ENCODE measurements around the gene KCND2. TPM values are rescaled to one million over a fixed set of nuclear protein-coding genes. Genes with fewer than 3 reads are reported as not detected.

The KCND2 gene
- total and polyA plus RNA-seq, 2 donors from 2014 or later = 0.19 TPM; not detected in 1

GRCh38 chr7:120441850-120442249 is 168.9 kb downstream of the KCND2 start:
- Histone ChIP-seq H3K9ac (ENCODE audit: low read length in 3 of 3) (no peak overlapping the region), H3K4me1 (ENCODE audit: control insufficient read depth in 2 of 3, insufficient read depth in 2 of 3, low read depth in 1 of 3, low read length in 3 of 3) (no peaks in the 10 kb centered on the region), H3K27me3 (ENCODE audit: control insufficient read depth, insufficient read depth, low read length) (no peaks in the 10 kb centered on the region), H3K36me3 (ENCODE audit: control insufficient read depth in 2 of 3, insufficient read depth in 3 of 3, low read length in 3 of 3) (no peaks in the 10 kb centered on the region), H3K4me3 (ENCODE audit: low read length in 3 of 3) (no peak overlapping the region), H3K9me3 (ENCODE audit: control insufficient read depth in 2 of 3, insufficient read depth in 1 of 3, low read length in 3 of 3) (no peaks in the 10 kb centered on the region), H3K27ac (ENCODE audit: low read depth in 2 of 2, low read length in 2 of 2) (no peak overlapping the region)
- FAIRE-seq = no peak
- TF ChIP-seq, protein P1, sequence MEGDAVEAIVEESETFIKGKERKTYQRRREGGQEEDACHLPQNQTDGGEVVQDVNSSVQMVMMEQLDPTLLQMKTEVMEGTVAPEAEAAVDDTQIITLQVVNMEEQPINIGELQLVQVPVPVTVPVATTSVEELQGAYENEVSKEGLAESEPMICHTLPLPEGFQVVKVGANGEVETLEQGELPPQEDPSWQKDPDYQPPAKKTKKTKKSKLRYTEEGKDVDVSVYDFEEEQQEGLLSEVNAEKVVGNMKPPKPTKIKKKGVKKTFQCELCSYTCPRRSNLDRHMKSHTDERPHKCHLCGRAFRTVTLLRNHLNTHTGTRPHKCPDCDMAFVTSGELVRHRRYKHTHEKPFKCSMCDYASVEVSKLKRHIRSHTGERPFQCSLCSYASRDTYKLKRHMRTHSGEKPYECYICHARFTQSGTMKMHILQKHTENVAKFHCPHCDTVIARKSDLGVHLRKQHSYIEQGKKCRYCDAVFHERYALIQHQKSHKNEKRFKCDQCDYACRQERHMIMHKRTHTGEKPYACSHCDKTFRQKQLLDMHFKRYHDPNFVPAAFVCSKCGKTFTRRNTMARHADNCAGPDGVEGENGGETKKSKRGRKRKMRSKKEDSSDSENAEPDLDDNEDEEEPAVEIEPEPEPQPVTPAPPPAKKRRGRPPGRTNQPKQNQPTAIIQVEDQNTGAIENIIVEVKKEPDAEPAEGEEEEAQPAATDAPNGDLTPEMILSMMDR (IDR thresholded peaks at IDR 0.05; ENCODE audit: borderline replicate concordance, extremely low read depth, insufficient read depth) = no peak
- no peak for DNase-seq
- intact Hi-C loops (cut with DNase I) = no loop called here

DNA sequence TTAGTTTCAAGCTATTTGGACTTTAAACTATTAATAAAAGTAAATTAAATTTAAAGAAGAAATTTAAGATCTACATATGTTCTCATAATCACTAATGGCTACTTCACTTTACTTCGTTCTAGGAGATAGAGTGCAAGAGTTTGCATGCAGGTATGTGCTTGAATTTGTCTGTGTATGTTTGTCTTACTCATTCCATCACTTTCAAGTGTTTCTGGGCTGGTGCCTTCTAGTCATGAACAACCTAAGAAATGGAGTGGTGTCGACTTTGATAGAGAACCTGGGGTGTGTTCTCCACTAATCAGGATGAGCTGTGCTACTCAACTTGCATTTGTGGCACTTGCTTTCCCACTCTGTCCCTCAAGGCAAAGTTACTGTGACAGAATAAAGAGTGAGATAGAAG is 169.9 kb downstream of the KCND2 start:
- DNase-seq (no peak), FAIRE-seq (no peak)
- no peaks in the 10 kb centered on the region for H3K9me3 ChIP-seq (ENCODE audit: control insufficient read depth in 2 of 3, insufficient read depth in 1 of 3, low read length in 3 of 3)
- no peak overlapping the region for H3K4me3 ChIP-seq (ENCODE audit: low read length in 3 of 3)
- H3K9ac ChIP-seq (ENCODE audit: low read length in 3 of 3) = no peak overlapping the region
- H3K27ac ChIP-seq (ENCODE audit: low read depth in 2 of 2, low read length in 2 of 2) = no peak overlapping the region
- no peaks in the 10 kb centered on the region for H3K4me1 ChIP-seq (ENCODE audit: control insufficient read depth in 2 of 3, insufficient read depth in 2 of 3, low read depth in 1 of 3, low read length in 3 of 3)
- intact Hi-C loops (cut with DNase I) = no loop called here
- H3K36me3 ChIP-seq (ENCODE audit: control insufficient read depth in 2 of 3, insufficient read depth in 3 of 3, low read length in 3 of 3) = no peaks in the 10 kb centered on the region
- no peaks in the 10 kb centered on the region for H3K27me3 ChIP-seq (ENCODE audit: control insufficient read depth, insufficient read depth, low read length)
- TF ChIP-seq, protein P1 (IDR thresholded peaks at IDR 0.05; ENCODE audit: borderline replicate concordance, extremely low read depth, insufficient read depth) = no peak

DNA sequence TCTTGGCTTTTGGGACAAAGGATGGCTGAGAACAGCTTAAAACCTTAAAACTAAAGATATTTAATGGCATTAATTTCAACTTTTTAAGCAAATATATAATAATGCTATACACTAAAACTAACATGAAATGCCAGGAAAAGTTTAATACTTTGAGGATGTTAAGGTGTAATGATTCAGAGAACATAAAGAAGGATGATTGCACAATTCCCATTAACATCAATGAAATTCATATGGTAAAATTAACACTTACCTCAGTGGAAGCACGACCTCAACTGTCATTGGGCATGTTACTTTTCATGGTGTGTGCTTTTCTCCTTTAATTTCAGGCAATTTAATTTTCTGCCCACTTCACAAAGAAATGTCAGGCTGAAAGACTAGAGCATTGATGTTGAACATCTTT is 171.7 kb downstream of the KCND2 start:
- DNase-seq (no peak), FAIRE-seq (no peak)
- H3K9ac ChIP-seq (ENCODE audit: low read length in 3 of 3) = no peak overlapping the region
- H3K27ac ChIP-seq (ENCODE audit: low read depth in 2 of 2, low read length in 2 of 2) = no peak overlapping the region
- H3K4me3 ChIP-seq (ENCODE audit: low read length in 3 of 3) = no peak overlapping the region
- H3K27me3 ChIP-seq (ENCODE audit: control insufficient read depth, insufficient read depth, low read length) = no peaks in the 10 kb centered on the region
- no peaks in the 10 kb centered on the region for H3K9me3 ChIP-seq (ENCODE audit: control insufficient read depth in 2 of 3, insufficient read depth in 1 of 3, low read length in 3 of 3)
- no peaks in the 10 kb centered on the region for H3K36me3 ChIP-seq (ENCODE audit: control insufficient read depth in 2 of 3, insufficient read depth in 3 of 3, low read length in 3 of 3)
- intact Hi-C loops (cut with DNase I) = no loop called here
- TF ChIP-seq, protein P1 (IDR thresholded peaks at IDR 0.05; ENCODE audit: borderline replicate concordance, extremely low read depth, insufficient read depth) = no peak
- no peaks in the 10 kb centered on the region for H3K4me1 ChIP-seq (ENCODE audit: control insufficient read depth in 2 of 3, insufficient read depth in 2 of 3, low read depth in 1 of 3, low read length in 3 of 3)

DNA sequence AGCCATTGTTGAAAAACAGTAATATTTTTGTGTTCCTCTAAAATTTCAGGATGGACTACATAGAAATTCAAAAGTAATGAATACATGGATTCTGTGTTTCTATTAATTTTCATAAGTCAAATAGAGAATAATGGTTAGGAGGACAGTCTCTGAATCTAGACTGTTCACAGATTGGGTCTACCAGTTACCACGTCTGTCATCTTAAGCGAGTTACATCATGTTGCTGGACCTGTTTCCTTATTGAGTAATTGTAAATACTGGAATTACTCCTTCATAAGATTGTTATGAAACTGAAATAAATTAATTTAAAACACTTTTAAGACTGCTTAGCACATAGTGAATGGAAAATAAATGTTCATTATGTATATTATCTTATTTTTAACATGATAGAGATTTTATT is 172.3 kb downstream of the KCND2 start:
- H3K27me3 ChIP-seq (ENCODE audit: control insufficient read depth, insufficient read depth, low read length) = no peaks in the 10 kb centered on the region
- no peaks in the 10 kb centered on the region for H3K9me3 ChIP-seq (ENCODE audit: control insufficient read depth in 2 of 3, insufficient read depth in 1 of 3, low read length in 3 of 3)
- no peak overlapping the region for H3K4me3 ChIP-seq (ENCODE audit: low read length in 3 of 3)
- intact Hi-C loops (cut with DNase I) = no loop called here
- DNase-seq (no peak), FAIRE-seq (no peak)
- TF ChIP-seq, protein P1 (IDR thresholded peaks at IDR 0.05; ENCODE audit: borderline replicate concordance, extremely low read depth, insufficient read depth) = no peak
- no peaks in the 10 kb centered on the region for H3K4me1 ChIP-seq (ENCODE audit: control insufficient read depth in 2 of 3, insufficient read depth in 2 of 3, low read depth in 1 of 3, low read length in 3 of 3)
- H3K36me3 ChIP-seq (ENCODE audit: control insufficient read depth in 2 of 3, insufficient read depth in 3 of 3, low read length in 3 of 3) = no peaks in the 10 kb centered on the region
- H3K9ac ChIP-seq (ENCODE audit: low read length in 3 of 3) = no peak overlapping the region
- H3K27ac ChIP-seq (ENCODE audit: low read depth in 2 of 2, low read length in 2 of 2) = no peak overlapping the region
